ENCODE results near the gene CYTH4.
A peak's percentile ranks its signal among the peaks of the same experiment; 100 is the strongest.

The CYTH4 gene

GRCh38 chr22:37330200-37331033 lies 48.1 kb downstream of the CYTH4 start:
- H3K9me3 Mint-ChIP-seq, result no peaks in the 10 kb centered on the region
- H3K36me3 Mint-ChIP-seq, result no peaks in the 10 kb centered on the region
- H3K4me1 Mint-ChIP-seq, result peaks cover 29% of the 10 kb centered on the region
- no peak overlapping the region for H3K4me3 Mint-ChIP-seq
- peak; percentile 69 for ATAC-seq
- peaks cover 87% of the 10 kb centered on the region for H3K27me3 Mint-ChIP-seq
- H3K27ac Mint-ChIP-seq, result no peak overlapping the region

- H3K27me3 Mint-ChIP-seq, result peaks cover 93% of the 10 kb centered on the region
- H3K4me1 Mint-ChIP-seq, result peaks cover 35% of the 10 kb centered on the region
- H3K9me3 Mint-ChIP-seq, result no peaks in the 10 kb centered on the region
- H3K4me3 Mint-ChIP-seq, result no peak overlapping the region
- no peak for ATAC-seq
- no peaks in the 10 kb centered on the region for H3K36me3 Mint-ChIP-seq
- no peak overlapping the region for H3K27ac Mint-ChIP-seq
Observed at GRCh38 chr22:37331034-37331428, 48.7 kb downstream of the CYTH4 start.

GRCh38 chr22:37331856-37332536 lies 49.7 kb downstream of the CYTH4 start:
- H3K4me1 Mint-ChIP-seq, result peaks cover 43% of the 10 kb centered on the region
- H3K4me3 Mint-ChIP-seq, result no peak overlapping the region
- peaks cover 96% of the 10 kb centered on the region for H3K27me3 Mint-ChIP-seq
- no peaks in the 10 kb centered on the region for H3K9me3 Mint-ChIP-seq
- no peaks in the 10 kb centered on the region for H3K36me3 Mint-ChIP-seq
- ATAC-seq, result no peak
- H3K27ac Mint-ChIP-seq, result no peak overlapping the region

- Mint-ChIP-seq H3K9me3 (no peaks in the 10 kb centered on the region), H3K4me3 (no peak overlapping the region), H3K27ac (no peak overlapping the region), H3K36me3 (no peaks in the 10 kb centered on the region), H3K27me3 (peaks cover 96% of the 10 kb centered on the region), H3K4me1 (peaks cover 57% of the 10 kb centered on the region)
- ATAC-seq, result no peak
Observed at GRCh38 chr22:37333724-37334460, 51.6 kb downstream of the CYTH4 start.

GRCh38 chr22:37334461-37334858 lies 52.2 kb downstream of the CYTH4 start:
- H3K27me3 Mint-ChIP-seq, result peaks cover 96% of the 10 kb centered on the region
- no peak overlapping the region for H3K4me3 Mint-ChIP-seq
- H3K4me1 Mint-ChIP-seq, result peaks cover 57% of the 10 kb centered on the region
- H3K36me3 Mint-ChIP-seq, result no peaks in the 10 kb centered on the region
- ATAC-seq, result no peak
- H3K27ac Mint-ChIP-seq, result no peak overlapping the region
- no peaks in the 10 kb centered on the region for H3K9me3 Mint-ChIP-seq

GRCh38 chr22:37334859-37335805 lies 52.8 kb downstream of the CYTH4 start:
- Mint-ChIP-seq H3K36me3 (no peaks in the 10 kb centered on the region), H3K4me1 (peaks cover 56% of the 10 kb centered on the region), H3K27ac (no peak overlapping the region), H3K4me3 (no peak overlapping the region), H3K9me3 (no peaks in the 10 kb centered on the region), H3K27me3 (peaks cover 95% of the 10 kb centered on the region)
- no peak for ATAC-seq

- no peaks in the 10 kb centered on the region for H3K9me3 Mint-ChIP-seq
- peaks cover 51% of the 10 kb centered on the region for H3K4me1 Mint-ChIP-seq
- ATAC-seq, result no peak
- H3K27ac Mint-ChIP-seq, result no peak overlapping the region
- H3K27me3 Mint-ChIP-seq, result peaks cover 96% of the 10 kb centered on the region
- H3K36me3 Mint-ChIP-seq, result no peaks in the 10 kb centered on the region
- H3K4me3 Mint-ChIP-seq, result no peak overlapping the region
Observed at GRCh38 chr22:37335806-37336199, 53.5 kb downstream of the CYTH4 start.

GRCh38 chr22:37336579-37336978 lies 54.3 kb downstream of the CYTH4 start:
- H3K27me3 Mint-ChIP-seq, result peaks cover 93% of the 10 kb centered on the region
- H3K4me3 Mint-ChIP-seq, result no peak overlapping the region
- H3K9me3 Mint-ChIP-seq, result no peaks in the 10 kb centered on the region
- no peaks in the 10 kb centered on the region for H3K36me3 Mint-ChIP-seq
- no peak overlapping the region for H3K27ac Mint-ChIP-seq
- peaks cover 49% of the 10 kb centered on the region for H3K4me1 Mint-ChIP-seq
- no peak for ATAC-seq

- Mint-ChIP-seq H3K27me3 (peaks cover 93% of the 10 kb centered on the region), H3K4me3 (no peak overlapping the region), H3K36me3 (no peaks in the 10 kb centered on the region), H3K27ac (no peak overlapping the region), H3K9me3 (no peaks in the 10 kb centered on the region), H3K4me1 (peaks cover 49% of the 10 kb centered on the region)
- ATAC-seq, result no peak
Observed at GRCh38 chr22:37337204-37337943, 55.1 kb downstream of the CYTH4 start.

- no peaks in the 10 kb centered on the region for H3K36me3 Mint-ChIP-seq
- H3K27ac Mint-ChIP-seq, result no peak overlapping the region
- no peaks in the 10 kb centered on the region for H3K9me3 Mint-ChIP-seq
- H3K4me3 Mint-ChIP-seq, result no peak overlapping the region
- peaks cover 93% of the 10 kb centered on the region for H3K27me3 Mint-ChIP-seq
- H3K4me1 Mint-ChIP-seq, result peaks cover 42% of the 10 kb centered on the region
- ATAC-seq, result no peak
Observed at GRCh38 chr22:37338539-37339246, 56.4 kb downstream of the CYTH4 start.

GRCh38 chr22:37340331-37341262 lies 58.3 kb downstream of the CYTH4 start:
- ATAC-seq, result peak; percentile 6
- H3K9me3 Mint-ChIP-seq, result no peaks in the 10 kb centered on the region
- H3K36me3 Mint-ChIP-seq, result no peaks in the 10 kb centered on the region
- no peak overlapping the region for H3K4me3 Mint-ChIP-seq
- peaks cover 31% of the 10 kb centered on the region for H3K4me1 Mint-ChIP-seq
- H3K27ac Mint-ChIP-seq, result no peak overlapping the region
- H3K27me3 Mint-ChIP-seq, result peaks cover 93% of the 10 kb centered on the region

GRCh38 chr22:37342065-37342464 lies 59.8 kb downstream of the CYTH4 start:
- H3K4me3 Mint-ChIP-seq, result no peak overlapping the region
- ATAC-seq, result no peak
- no peak overlapping the region for H3K27ac Mint-ChIP-seq
- peaks cover 84% of the 10 kb centered on the region for H3K27me3 Mint-ChIP-seq
- H3K9me3 Mint-ChIP-seq, result no peaks in the 10 kb centered on the region
- H3K4me1 Mint-ChIP-seq, result peaks cover 19% of the 10 kb centered on the region
- no peaks in the 10 kb centered on the region for H3K36me3 Mint-ChIP-seq

- Mint-ChIP-seq H3K36me3 (no peaks in the 10 kb centered on the region), H3K4me3 (no peak overlapping the region), H3K4me1 (peaks cover 7% of the 10 kb centered on the region), H3K27ac (no peak overlapping the region), H3K27me3 (peaks cover 80% of the 10 kb centered on the region), H3K9me3 (no peaks in the 10 kb centered on the region)
- no peak for ATAC-seq
Observed at GRCh38 chr22:37343348-37343747, 61.0 kb downstream of the CYTH4 start.

Data from stimulated activated memory B cell treated with anti-CD40 and anti-IgM and Interleukin-4, amounts not matched to agents 10 μg/mL and 1 μg/mL and 100 μg/mL, for 72 hours (primary cell).